ENCODE data around the gene MIS12.
A peak's percentile ranks its signal among the peaks of the same experiment; 100 is the strongest.

MIS12 gene

GRCh38 chr17:5500247-5500588 lies 13.9 kb downstream of the MIS12 start:
- DNase-seq (ENCODE audit: low spot score): no peak

DNA sequence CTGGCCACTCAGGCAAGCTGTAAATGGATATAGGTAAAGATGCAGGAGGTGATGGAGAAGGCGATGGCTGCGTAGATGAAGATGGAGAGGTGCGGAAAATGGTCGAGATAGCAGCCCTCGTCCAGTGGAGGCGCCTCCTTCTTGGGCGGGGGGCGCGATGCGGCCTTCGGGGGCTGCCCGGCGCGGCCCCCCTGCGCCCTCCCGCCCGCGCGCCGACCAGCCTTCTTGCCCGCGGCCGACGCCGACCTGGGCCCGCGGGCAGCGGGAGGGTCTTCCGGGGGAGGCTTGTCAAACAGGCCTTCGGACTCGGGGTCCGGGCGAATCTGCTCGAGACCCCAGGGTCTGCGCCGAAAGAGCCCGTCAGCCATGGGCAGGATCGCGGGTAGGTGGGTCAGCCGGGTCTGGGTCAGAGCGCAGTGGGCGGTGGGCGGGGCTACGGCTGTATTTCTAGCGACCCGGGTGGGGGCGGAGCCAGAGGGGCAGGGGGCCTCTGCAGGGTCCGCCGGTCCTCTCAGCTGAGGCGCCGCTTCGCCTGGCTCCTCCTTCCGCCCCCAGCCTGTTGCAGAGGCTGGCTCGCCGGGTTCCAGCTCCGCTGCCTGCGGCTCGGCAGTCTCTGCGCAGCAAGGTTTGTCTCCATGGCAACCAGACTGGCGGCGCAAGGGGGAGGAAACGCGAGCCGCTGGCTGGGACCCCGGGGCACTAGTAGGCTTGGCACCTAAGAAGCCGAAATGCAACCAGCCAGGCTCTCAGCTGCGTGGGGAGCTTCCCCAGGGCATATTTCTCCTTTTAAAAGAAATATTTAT lies 14.4 kb downstream of the MIS12 start:
- DNase-seq (ENCODE audit: low spot score): peak; percentile 84

DNA sequence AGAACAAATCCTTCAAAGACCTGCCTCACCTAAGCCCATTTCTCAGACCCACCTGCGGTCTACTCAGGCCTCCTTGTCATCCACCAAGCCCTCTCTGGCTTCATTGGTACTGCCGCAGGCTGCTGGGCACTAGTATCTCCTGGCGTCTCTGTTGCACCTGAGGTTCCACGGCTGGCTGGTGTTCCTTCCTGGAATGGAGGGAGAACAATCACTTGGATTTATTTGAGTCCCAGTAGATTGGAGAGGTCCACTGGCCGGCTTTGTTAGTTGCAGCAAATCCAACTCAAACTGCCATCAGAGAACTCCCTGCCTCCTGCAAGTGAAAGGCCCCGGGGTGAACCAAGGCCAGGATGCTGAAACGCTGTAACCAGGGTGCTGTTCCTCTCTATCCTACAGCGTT lies 15.3 kb downstream of the MIS12 start:
- no peak for DNase-seq (ENCODE audit: low spot score)

DNA sequence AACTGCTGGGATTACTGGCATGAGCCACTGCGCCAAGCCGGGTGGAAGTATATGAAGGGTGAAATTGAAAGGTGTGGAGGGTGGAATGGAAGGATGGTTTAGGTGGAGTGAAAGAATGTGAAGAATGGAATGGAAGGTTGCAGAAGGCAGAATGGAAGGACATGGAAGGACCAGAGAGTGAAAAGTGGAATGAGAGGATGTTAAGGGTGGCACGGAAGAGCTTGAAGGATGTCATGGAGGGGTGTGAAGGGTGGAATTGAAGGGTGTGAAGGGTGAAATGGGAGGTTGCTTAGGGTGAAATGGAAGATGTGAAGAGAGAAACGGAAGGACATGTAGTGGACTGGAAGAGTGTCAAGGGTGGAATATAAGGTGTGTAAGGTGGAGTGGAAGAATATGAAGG lies 16.2 kb downstream of the MIS12 start:
- DNase-seq (ENCODE audit: low spot score): no peak

GRCh38 chr17:5506307-5506706 lies 19.9 kb downstream of the MIS12 start:
- DNase-seq (ENCODE audit: low spot score): no peak

- no peak for DNase-seq (ENCODE audit: low spot score)
Measured at GRCh38 chr17:5508810-5509209, 22.4 kb downstream of the MIS12 start.

- DNase-seq (ENCODE audit: low spot score): no peak
Measured at GRCh38 chr17:5509482-5509881, 23.1 kb downstream of the MIS12 start.

- DNase-seq (ENCODE audit: low spot score): no peak
Measured at GRCh38 chr17:5510771-5511170, 24.4 kb downstream of the MIS12 start.

- no peak for DNase-seq (ENCODE audit: low spot score)
Measured at GRCh38 chr17:5511401-5512225, 25.2 kb downstream of the MIS12 start.

- peak; percentile 26 for DNase-seq (ENCODE audit: low spot score)
Measured at GRCh38 chr17:5513628-5514027, 27.3 kb downstream of the MIS12 start.

DNA sequence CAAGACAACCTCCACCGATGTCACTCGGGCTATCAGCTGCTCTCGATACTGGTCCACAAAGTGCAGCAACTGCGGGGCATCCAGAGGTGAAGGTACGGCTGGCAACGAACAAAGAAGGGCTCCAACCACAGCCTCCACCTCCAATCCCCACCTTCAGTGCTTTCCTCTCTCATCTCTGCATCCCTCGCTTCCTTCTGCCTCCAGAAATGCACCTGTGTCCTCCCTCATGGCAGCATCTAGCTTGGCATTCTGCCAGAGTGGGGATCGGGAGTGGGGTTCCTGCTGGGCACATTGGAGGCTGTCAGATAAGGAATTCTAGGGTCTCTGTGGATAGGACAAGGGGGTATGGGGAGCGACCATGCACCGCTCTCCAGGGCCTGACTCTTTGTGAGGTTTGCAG lies 28.6 kb downstream of the MIS12 start:
- DNase-seq (ENCODE audit: low spot score): no peak

GRCh38 chr17:5516060-5516792 lies 29.9 kb downstream of the MIS12 start:
- DNase-seq (ENCODE audit: low spot score): no peak

DNA sequence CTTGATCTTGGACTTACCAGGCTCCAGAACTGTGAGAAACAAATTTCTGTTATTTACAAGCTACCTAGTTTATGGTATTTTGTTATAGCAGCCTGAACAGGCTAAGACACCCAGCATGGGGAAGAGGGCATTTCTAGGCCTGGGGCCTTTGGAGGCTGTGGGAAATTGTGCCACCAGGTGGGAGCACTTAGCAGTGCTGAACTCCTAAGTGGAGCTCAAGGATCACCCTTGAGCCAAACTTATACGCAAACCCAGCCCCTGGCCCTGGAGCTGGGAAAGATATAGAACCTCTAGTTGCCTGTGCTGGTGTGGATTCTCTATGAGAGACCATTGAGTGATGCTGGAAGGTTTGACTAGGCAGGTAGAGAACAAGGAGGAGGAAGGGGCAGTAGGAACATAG lies 36.1 kb downstream of the MIS12 start:
- DNase-seq (ENCODE audit: low spot score): no peak

- no peak for DNase-seq (ENCODE audit: low spot score)
Measured at GRCh38 chr17:5523249-5523648, 36.9 kb downstream of the MIS12 start.

GRCh38 chr17:5526821-5527598 lies 40.6 kb downstream of the MIS12 start:
- peak; percentile 2 for DNase-seq (ENCODE audit: low spot score)

- no peak for DNase-seq (ENCODE audit: low spot score)
Measured at GRCh38 chr17:5527601-5528250, 41.4 kb downstream of the MIS12 start.

- no peak for DNase-seq (ENCODE audit: low spot score)
Measured at GRCh38 chr17:5530265-5531084, 44.1 kb downstream of the MIS12 start.

DNA sequence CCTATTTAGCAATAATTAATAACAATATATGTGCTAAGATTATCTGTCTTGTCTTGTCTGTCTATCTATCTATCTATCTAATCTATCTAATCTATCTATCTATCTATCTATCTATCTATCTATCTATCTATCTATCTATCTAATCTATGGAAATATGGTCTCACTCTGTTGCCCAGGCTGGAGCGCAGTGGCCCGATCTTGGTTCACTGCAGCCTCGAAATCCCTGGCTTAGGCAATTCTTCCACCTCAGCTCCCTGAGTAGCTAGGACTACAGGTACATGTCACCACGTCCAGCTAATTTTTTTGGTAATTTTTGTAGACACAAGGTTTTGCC lies 44.7 kb downstream of the MIS12 start:
- no peak for DNase-seq (ENCODE audit: low spot score)

DNA sequence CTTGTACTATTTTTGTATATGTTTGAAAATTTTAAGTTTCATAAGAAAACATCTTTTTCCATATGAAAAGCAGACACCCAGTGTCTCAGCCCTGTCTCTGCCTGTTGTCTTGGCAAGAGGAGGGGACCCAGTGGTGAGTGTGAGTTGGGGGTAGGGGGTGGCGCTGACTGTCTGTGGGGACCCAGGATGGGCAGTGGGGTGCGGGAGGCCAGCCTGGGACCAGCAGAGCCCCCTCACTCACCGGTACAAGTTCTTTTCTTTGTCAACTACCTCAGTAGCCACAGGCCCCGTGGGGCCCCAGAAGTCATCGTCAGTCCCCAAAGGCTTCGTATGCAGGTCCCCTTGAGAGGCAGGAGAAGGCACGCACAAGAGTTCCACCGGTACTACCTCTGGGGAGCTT lies 46.2 kb downstream of the MIS12 start:
- no peak for DNase-seq (ENCODE audit: low spot score)

DNA sequence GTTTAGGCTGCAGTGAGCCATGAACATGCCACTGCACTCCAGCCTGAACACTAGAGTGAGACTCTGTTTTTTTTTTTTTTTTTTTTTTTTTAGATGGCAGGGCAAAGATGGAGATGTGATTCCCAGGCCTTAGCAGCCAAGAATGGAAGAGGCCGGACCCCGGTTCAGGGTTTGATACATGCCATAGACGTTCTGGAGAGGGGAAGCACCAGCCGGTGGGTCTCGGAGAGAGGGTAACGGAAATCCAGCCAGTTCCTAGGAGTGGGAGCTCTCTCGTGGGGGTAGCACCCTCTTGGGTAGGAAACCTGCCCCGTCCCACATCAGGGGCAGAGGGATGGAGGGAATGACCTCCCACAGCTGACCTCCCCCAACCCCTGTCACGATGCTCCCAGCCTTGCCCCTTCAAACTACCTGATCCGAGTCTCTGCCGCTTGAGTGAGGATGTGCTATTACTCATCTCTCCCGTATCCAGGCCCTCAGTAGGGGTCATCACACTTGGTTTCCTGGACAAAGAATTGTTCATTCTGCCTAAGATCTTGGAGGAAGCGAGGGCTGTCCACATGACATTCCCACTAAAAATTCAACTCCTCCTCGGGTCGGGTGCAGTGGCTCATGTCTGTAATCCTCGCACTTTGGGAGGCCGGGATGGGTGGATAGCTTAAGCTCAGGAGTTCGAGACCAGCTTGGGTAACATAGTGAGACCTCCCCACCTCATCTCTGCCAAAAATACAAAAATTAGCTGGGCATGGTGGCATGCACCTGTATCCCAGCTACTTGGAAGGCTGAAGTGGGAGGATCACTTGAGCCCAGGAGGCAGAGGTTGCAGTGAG lies 47.3 kb downstream of the MIS12 start:
- no peak for DNase-seq (ENCODE audit: low spot score)
